HepG2 (cell line): ENCODE results near the gene PSMD4. TPM values are rescaled to one million over a fixed set of nuclear protein-coding genes. Genes with fewer than 3 reads are reported as not detected.

Experiments
- ARHGAP35 ChIP-seq: sonication (generic); formaldehyde crosslinking; IDR thresholded peaks from 2 replicates; pipeline ENCODE4 v1.9.0; 2022; ENCODE audit warnings: mild to moderate bottlenecking, inconsistent platforms, moderate library complexity, missing genetic modification reagents, borderline replicate concordance
- BATF2 ChIP-seq: sonication (generic); formaldehyde crosslinking; IDR thresholded peaks from 2 replicates; pipeline ENCODE4 v1.8.0; 2022; ENCODE audit warnings: mild to moderate bottlenecking, missing genetic modification reagents, moderate library complexity
- IRX3 ChIP-seq: sonication (generic); formaldehyde crosslinking; IDR thresholded peaks from 2 replicates; pipeline ENCODE4 v1.8.1; 2023; ENCODE audit warnings: mild to moderate bottlenecking, low read depth, missing genetic modification reagents, borderline replicate concordance
- KLF6 ChIP-seq: IDR thresholded peaks from 2 replicates; pipeline ENCODE4 v1.8.0; 2016; ENCODE audit warnings: missing biosample characterization, missing genetic modification reagents
- MEF2D ChIP-seq: sonication (generic); formaldehyde crosslinking; IDR thresholded peaks from 2 replicates; pipeline ENCODE4 v1.5.1; 2020; ENCODE audit warnings: mild to moderate bottlenecking, missing genetic modification reagents
- NFIC ChIP-seq: IDR thresholded peaks from 2 replicates; pipeline ENCODE4 v1.6.1; 2012; ENCODE audit warnings: mild to moderate bottlenecking, low read length, inconsistent platforms
- POGZ ChIP-seq: sonication (generic); formaldehyde crosslinking; IDR thresholded peaks from 2 replicates; pipeline ENCODE4 v1.4.0; 2020; ENCODE audit warnings: mild to moderate bottlenecking, missing genetic modification reagents
- POLR2A ChIP-seq, 2 experiments: IDR thresholded peaks; 2 replicates each; pipeline ENCODE4 v1.6.1; 2011; ENCODE audit warnings: low read depth in 2 of 2, low read length in 2 of 2, mild to moderate bottlenecking in 1 of 2, moderate library complexity in 1 of 2; ENCODE audit not compliant: insufficient read depth in 1 of 2
- POLR2AphosphoS2 ChIP-seq: IDR thresholded peaks from 2 replicates; pipeline ENCODE4 v1.6.1; 2011; ENCODE audit warnings: low read depth, low read length, improper control_type of control experiment
- RBFOX2 ChIP-seq: fragments of 200-400 bp; formaldehyde crosslinking; IDR thresholded peaks from 2 replicates; pipeline ENCODE4 v1.6.1; 2017; ENCODE audit warnings: low read depth, mild to moderate bottlenecking, low read length
- ZNF205 ChIP-seq: IDR thresholded peaks from 2 replicates; pipeline ENCODE4 v1.6.1; 2018; ENCODE audit warnings: missing biosample characterization, missing genetic modification reagents
- ZNF263 ChIP-seq: sonication (generic); formaldehyde crosslinking; IDR thresholded peaks from 2 replicates; pipeline ENCODE4 v1.4.0; 2020; ENCODE audit warnings: missing genetic modification reagents
- ZNF382 ChIP-seq: sonication (generic); formaldehyde crosslinking; IDR thresholded peaks from 2 replicates; pipeline ENCODE4 v1.5.0; 2020; ENCODE audit warnings: missing genetic modification reagents, mild to moderate bottlenecking, borderline replicate concordance
- ZNF761 ChIP-seq: sonication (generic); formaldehyde crosslinking; conservative IDR thresholded peaks from 2 replicates; pipeline ENCODE4 v1.4.0; 2020; ENCODE audit warnings: mild to moderate bottlenecking, missing genetic modification reagents
- ZNF780A ChIP-seq: sonication (generic); formaldehyde crosslinking; IDR thresholded peaks from 2 replicates; pipeline ENCODE4 v1.8.0; 2022; ENCODE audit warnings: mild to moderate bottlenecking, missing genetic modification reagents, moderate library complexity
- ZSCAN31 ChIP-seq: sonication (generic); formaldehyde crosslinking; IDR thresholded peaks from 2 replicates; pipeline ENCODE4 v1.5.0; 2020; ENCODE audit warnings: low read depth, mild to moderate bottlenecking, missing genetic modification reagents
- polyA plus RNA-seq, 8 experiments: library from polyadenylated mRNA; depleted of rRNA in 3 of 8; stranded (reverse) in 7 of 8; unstranded in 1 of 8; fragments of >200 nt; fragmentation: Illumina TruSeq in 4 of 8; extraction: Trizol in 4 of 8; gene quantifications; 2 replicates each; pipeline versions ENCODE4 v1.2.1 to v1.2.3, GENCODE V29; 2011 to 2016; ENCODE audit warnings: low read depth in 4 of 8, missing spikeins in 1 of 8, mixed read lengths in 1 of 8; ENCODE audit not compliant: insufficient read depth in 1 of 8
- total RNA-seq, 5 experiments: library from RNA; depleted of rRNA; stranded (reverse); fragments of >200 nt; fragmentation: Illumina TruSeq; extraction: Trizol; gene quantifications; 2 replicates each; pipeline ENCODE4 v1.2.3, GENCODE V29; 2016; ENCODE audit warnings: low read depth in 1 of 5
- TF ChIP-seq, protein P1 (sequence below), 2 experiments: sonication (generic) in 1 of 2; formaldehyde crosslinking in 1 of 2; IDR thresholded peaks; 2 replicates each; pipeline versions ENCODE4 v1.6.1 to v1.9.0; 2014 to 2022; ENCODE audit warnings: antibody characterized with exemption in 1 of 2, borderline replicate concordance in 1 of 2, inconsistent platforms in 1 of 2, low read depth in 1 of 2, missing genetic modification reagents in 1 of 2

PSMD4 gene
- total and polyA plus RNA-seq, 2 of the 13 experiments (the other 11 are each of a cell fraction or from before 2014, with no cell fraction given): 194 to 243 TPM

GRCh38 chr1:151254217-151255213 lies at the start of gene PSMD4 (continued):
- no peak for TF ChIP-seq ZNF761 (CRISPR knock-in tag)
- no peak for TF ChIP-seq ARHGAP35 (CRISPR knock-in tag)
- TF ChIP-seq ZNF205 (CRISPR knock-in tag): no peak
- no peak for TF ChIP-seq ZNF780A (CRISPR knock-in tag)
- peak; percentile 78 for TF ChIP-seq RBFOX2
- peak; percentile 51 for TF ChIP-seq POGZ
- 0 out of 2 replicates have a peak, but pooled peaks have one; percentile 43 for TF ChIP-seq BATF2 (CRISPR knock-in tag)
- no peak for TF ChIP-seq ZNF263 (CRISPR knock-in tag)
- TF ChIP-seq MEF2D: no peak; the same call in 1 of the 2 replicates
- peak; percentile 66; the same call in 1 of the 2 replicates for TF ChIP-seq ZSCAN31 (CRISPR knock-in tag)
- TF ChIP-seq, protein P1, sequence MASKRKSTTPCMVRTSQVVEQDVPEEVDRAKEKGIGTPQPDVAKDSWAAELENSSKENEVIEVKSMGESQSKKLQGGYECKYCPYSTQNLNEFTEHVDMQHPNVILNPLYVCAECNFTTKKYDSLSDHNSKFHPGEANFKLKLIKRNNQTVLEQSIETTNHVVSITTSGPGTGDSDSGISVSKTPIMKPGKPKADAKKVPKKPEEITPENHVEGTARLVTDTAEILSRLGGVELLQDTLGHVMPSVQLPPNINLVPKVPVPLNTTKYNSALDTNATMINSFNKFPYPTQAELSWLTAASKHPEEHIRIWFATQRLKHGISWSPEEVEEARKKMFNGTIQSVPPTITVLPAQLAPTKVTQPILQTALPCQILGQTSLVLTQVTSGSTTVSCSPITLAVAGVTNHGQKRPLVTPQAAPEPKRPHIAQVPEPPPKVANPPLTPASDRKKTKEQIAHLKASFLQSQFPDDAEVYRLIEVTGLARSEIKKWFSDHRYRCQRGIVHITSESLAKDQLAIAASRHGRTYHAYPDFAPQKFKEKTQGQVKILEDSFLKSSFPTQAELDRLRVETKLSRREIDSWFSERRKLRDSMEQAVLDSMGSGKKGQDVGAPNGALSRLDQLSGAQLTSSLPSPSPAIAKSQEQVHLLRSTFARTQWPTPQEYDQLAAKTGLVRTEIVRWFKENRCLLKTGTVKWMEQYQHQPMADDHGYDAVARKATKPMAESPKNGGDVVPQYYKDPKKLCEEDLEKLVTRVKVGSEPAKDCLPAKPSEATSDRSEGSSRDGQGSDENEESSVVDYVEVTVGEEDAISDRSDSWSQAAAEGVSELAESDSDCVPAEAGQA (IDR thresholded peaks at IDR 0.05; ENCODE audit: low read depth): no peak
- TF ChIP-seq, protein P1 (CRISPR knock-in tag; IDR thresholded peaks at IDR 0.05; ENCODE audit: borderline replicate concordance): no peak
- no peak for TF ChIP-seq IRX3
- peak; percentile 91 to 96 for TF ChIP-seq POLR2A (IDR thresholded peaks at IDR 0.05; ENCODE audit: insufficient read depth in 1 of 2, low read depth in 2 of 2, low read length in 2 of 2)
- 0 out of 2 replicates have a peak, but pooled peaks have one; percentile 27 for TF ChIP-seq KLF6 (CRISPR knock-in tag)
- TF ChIP-seq ZNF382 (CRISPR knock-in tag): no peak
- 0 out of 2 replicates have a peak, but pooled peaks have one; percentile 60 for TF ChIP-seq POLR2AphosphoS2
- 0 out of 2 replicates have a peak, but pooled peaks have one; percentile 38 for TF ChIP-seq NFIC
